Measurements from ENCODE around the gene P2RY13. TPM values are rescaled to one million over a fixed set of nuclear protein-coding genes. Genes with fewer than 3 reads are reported as not detected.

The P2RY13 gene
- total RNA-seq = not detected

DNA sequence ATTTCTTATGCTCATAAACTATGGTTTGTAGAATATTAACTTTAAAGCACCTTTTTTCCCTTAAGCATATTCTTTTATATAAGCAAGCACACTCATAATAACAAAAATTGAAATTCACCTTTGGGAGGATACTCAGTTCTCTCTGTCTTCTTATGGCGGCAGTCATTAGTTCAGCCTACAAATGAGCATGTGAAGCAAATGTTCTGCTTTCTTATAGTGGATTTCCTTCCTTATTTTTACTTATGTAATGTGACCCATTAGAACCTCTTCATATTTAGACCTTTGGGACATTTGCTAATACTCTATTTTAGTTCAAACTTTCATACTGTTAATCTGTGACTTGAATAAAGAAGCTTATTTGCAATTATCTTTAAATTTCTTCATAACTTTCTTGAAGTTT, at the start of gene P2RY13:
Gene P2RY13, minus strand, starts transcription at position 187 of the 400 bp plus-strand sequence. Its CDS starts 21 bp downstream, at position 166.
- no peak within 1 kb of the TSS for H3K4me3 Mint-ChIP-seq
- H3K36me3 Mint-ChIP-seq (ENCODE audit: insufficient read depth) = no peaks in the 10 kb centered on the region
- ATAC-seq = no peak
- peaks cover 19% of the 10 kb centered on the region for H3K27me3 Mint-ChIP-seq (ENCODE audit: low read depth)
- no peak for DNase-seq
- H3K9me3 Mint-ChIP-seq = no peaks in the 10 kb centered on the region
- H3K4me1 Mint-ChIP-seq (ENCODE audit: low read depth) = peaks cover 8% of the 10 kb centered on the region

DNA sequence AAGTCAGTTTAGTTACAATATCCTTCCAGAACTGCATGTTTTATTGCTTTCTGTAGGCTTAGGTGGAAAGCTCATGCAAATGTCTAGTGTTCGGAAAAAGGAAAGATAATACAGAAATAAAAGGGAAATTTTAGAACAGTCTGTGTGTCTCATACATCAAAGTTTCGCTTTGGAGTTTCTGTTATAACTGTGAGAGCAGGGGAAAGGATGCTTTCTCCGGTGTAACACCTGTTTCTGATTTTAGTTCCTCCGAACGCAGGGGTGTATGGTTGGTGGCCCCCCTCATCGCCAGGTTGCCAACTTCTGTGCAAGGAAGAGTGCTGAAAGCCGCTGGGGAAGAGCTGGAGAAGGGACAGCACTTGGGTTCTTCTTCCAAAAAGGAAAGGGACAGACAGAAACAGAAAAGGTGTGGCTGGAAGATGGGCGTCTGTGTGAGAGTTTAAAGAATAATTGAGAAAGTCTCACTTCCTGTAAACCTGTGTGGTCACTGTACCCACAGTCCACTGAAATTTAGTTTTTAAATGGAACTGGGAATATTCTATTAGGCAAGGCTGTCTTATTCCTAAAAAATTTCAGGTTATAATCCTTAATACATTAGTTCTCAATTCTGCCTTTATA, 48.5 kb upstream of the P2RY13 start:
- H3K27me3 Mint-ChIP-seq (ENCODE audit: low read depth) = peaks cover 8% of the 10 kb centered on the region
- no peak overlapping the region for H3K4me3 Mint-ChIP-seq

DNA sequence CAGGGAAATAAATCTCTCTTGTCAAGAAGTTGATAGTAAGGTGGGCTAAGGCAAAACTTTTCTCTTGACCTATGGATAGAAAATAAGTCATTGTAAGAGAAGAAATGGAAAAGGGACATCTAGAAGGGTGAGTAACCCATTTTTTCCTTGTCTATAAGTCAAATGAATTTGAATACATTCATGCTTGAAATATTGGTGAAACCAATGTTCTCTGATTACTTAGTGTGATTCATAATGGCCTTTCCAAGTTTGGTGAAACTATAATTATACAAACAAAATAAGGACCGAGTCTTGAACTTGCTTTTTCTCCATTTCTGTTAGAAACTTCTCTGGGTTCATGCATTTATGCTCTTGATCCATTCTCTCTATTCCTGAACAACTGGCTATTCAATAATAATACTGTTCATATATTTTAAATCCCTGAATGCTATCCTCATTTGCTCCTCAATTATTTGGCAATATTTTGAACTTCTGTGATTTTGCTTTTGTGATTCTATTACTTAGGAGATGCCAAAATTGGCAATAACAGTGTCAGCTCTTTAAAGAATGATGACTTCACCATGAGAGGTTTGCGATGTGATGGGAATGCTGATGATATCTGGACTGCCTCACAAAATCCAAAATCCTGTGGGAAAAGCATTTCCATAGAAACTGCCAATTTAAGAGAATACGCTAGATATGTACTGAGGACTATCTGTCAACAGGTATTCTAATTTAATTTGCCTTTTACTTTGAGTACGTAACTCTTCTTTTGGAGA, 42.9 kb upstream of the P2RY13 start:
- DNase-seq (no peak), ATAC-seq (no peak)
- no peaks in the 10 kb centered on the region for H3K9me3 Mint-ChIP-seq
- H3K4me1 Mint-ChIP-seq (ENCODE audit: low read depth) = no peaks in the 10 kb centered on the region
- H3K27me3 Mint-ChIP-seq (ENCODE audit: low read depth) = peaks cover 3% of the 10 kb centered on the region
- no peak overlapping the region for H3K4me3 Mint-ChIP-seq
- H3K36me3 Mint-ChIP-seq (ENCODE audit: insufficient read depth) = no peaks in the 10 kb centered on the region

More for the DNA sequence above, 48.5 kb upstream of the P2RY13 start:
- no peak for DNase-seq
- Mint-ChIP-seq H3K4me1 (ENCODE audit: low read depth) (no peaks in the 10 kb centered on the region), H3K36me3 (ENCODE audit: insufficient read depth) (no peaks in the 10 kb centered on the region), H3K9me3 (no peaks in the 10 kb centered on the region)
- no peak for ATAC-seq

DNA sequence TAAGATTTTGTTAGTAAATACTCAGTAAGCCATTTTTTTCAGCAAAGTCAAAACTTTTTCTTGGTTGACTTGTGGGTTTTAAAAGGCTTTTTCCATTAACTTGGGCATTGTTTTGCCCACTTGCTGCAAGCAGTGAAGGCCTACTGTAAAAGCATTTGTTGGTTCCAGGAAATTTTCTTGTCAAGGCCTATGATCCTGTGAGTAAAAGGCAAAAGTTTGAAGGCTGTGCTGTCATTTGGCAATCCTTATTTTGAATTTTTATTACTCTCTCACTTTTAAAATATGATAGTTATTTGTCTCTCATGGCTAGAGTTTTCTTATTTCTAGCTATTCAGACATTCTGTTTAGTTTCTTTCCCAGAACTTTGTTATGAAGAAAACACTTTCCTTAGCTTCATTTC, 42.2 kb upstream of the P2RY13 start:
- H3K4me3 Mint-ChIP-seq = no peak overlapping the region
- no peaks in the 10 kb centered on the region for H3K4me1 Mint-ChIP-seq (ENCODE audit: low read depth)
- H3K27me3 Mint-ChIP-seq (ENCODE audit: low read depth) = no peaks in the 10 kb centered on the region
- no peaks in the 10 kb centered on the region for H3K36me3 Mint-ChIP-seq (ENCODE audit: insufficient read depth)
- H3K9me3 Mint-ChIP-seq = no peaks in the 10 kb centered on the region
- no peak for ATAC-seq
- DNase-seq = no peak

DNA sequence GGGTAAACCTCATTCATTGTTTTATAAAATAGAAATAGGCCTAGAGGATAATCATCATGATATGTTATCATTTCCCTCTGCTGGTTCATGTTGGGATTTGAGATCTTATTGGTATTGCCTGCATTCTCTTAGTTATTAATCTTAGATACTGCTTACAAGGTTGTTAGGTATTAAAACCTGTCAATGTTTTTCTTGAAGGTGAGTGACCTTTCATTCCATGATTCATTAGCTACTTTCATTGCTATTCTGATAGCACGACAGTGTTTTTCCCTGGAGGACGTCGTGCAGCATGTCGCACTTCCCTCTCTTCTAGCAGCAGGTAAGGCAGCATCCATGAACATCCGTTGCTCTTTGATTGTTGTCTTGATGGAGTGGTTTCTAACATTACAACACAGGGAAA, 38.1 kb upstream of the P2RY13 start:
- DNase-seq = no peak
- no peak overlapping the region for H3K4me3 Mint-ChIP-seq
- no peaks in the 10 kb centered on the region for H3K4me1 Mint-ChIP-seq (ENCODE audit: low read depth)
- H3K36me3 Mint-ChIP-seq (ENCODE audit: insufficient read depth) = no peaks in the 10 kb centered on the region
- ATAC-seq = no peak
- no peaks in the 10 kb centered on the region for H3K27me3 Mint-ChIP-seq (ENCODE audit: low read depth)
- no peaks in the 10 kb centered on the region for H3K9me3 Mint-ChIP-seq

DNA sequence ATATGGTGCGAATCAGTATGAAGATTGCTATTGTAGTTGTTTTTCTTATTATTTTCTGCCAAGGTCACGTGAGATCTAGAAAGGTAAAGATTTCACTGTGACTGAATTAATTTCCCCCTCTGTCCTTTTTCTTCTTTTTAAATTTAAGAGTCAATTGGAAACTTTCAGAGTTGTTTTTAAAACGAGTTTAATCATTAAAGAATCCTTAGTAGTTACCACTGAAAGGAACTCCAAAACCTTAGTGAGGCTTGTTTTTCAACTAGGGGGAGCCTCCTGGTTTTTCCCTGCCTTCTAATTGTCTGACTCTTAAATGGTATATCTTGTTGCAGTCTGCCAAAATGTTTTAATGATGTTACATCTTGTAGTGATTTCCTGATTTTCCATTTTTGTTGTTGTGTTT, 37.6 kb upstream of the P2RY13 start:
- DNase-seq (no peak), ATAC-seq (no peak)
- Mint-ChIP-seq H3K4me1 (ENCODE audit: low read depth) (no peaks in the 10 kb centered on the region), H3K36me3 (ENCODE audit: insufficient read depth) (no peaks in the 10 kb centered on the region), H3K9me3 (no peaks in the 10 kb centered on the region), H3K4me3 (no peak overlapping the region), H3K27me3 (ENCODE audit: low read depth) (no peaks in the 10 kb centered on the region)

DNA sequence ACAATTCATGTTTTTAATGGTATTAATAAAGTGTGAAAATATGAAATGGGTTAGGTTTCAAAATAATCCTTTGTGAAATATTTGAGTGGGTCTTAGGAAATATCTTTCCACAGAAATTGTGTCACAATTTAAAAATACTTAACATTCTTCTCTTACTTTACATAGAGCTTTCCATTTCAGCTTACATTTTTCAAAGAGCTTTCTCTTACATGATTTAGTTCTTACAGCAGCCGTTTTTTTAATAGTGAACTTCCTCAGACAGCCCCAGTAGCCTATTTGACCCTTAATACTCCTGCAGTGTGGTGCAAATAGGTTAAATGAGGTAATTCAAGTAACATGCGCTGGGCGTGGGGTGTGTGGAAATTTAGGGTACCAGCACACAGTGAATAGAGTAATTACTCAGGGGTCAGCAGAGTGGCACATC, 33.4 kb upstream of the P2RY13 start:
- no peak for ATAC-seq
- no peak overlapping the region for H3K4me3 Mint-ChIP-seq
- no peaks in the 10 kb centered on the region for H3K9me3 Mint-ChIP-seq
- no peaks in the 10 kb centered on the region for H3K4me1 Mint-ChIP-seq (ENCODE audit: low read depth)
- no peaks in the 10 kb centered on the region for H3K36me3 Mint-ChIP-seq (ENCODE audit: insufficient read depth)
- no peak for DNase-seq
- H3K27me3 Mint-ChIP-seq (ENCODE audit: low read depth) = no peaks in the 10 kb centered on the region

DNA sequence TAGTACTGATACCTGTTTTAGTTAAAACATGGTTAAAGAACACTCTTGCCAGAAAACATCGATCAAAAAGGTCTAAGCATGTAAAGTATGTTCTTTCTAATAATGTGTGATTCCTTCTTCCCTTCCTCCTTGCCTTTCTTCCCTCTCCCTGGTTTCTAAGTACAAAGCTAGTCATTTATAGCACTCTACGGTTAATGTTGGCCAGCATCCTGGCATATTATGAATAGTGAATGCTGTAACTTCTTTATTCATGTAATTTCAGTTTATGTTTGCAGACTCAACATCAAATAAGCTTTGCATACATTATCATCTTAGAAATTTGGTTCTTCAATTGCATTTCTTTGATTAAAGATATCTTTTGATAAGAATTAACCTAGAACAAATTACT, 28.1 kb upstream of the P2RY13 start:
- no peak overlapping the region for H3K4me3 Mint-ChIP-seq
- no peaks in the 10 kb centered on the region for H3K4me1 Mint-ChIP-seq (ENCODE audit: low read depth)
- ATAC-seq = no peak
- DNase-seq = no peak
- peaks cover under 1% of the 10 kb centered on the region for H3K27me3 Mint-ChIP-seq (ENCODE audit: low read depth)
- H3K36me3 Mint-ChIP-seq (ENCODE audit: insufficient read depth) = no peaks in the 10 kb centered on the region
- no peaks in the 10 kb centered on the region for H3K9me3 Mint-ChIP-seq

DNA sequence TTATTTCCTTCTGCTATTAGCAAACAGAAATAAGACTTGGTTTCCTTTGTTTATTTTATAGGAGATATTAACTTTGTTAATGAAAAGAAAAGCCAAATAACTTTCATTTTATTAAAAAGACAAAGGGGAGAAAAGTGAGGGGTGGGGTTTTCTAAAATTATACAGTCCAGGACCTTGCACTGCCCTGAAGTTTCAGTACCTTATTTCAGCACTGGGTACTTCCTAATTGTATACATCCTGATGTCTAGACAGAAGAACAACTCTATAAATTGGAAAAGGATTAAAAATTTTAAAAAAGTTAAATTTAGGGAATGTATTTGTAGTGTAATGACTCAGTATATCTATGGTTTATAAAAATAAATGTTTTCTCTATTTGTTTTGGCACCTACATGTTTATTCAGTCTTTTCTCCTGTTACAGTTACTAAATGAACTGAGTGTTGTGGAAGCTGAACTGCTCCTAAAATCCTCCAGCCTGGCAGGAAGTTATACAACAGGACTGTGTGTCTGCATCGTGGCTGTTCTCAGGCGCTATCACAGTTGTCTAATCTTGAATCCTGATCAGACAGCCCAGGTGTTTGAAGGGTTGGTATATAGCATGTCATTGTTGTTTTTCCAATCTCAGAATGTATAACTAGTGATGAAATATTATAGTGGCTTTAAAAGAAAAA, 27.6 kb upstream of the P2RY13 start:
- DNase-seq = no peak
- Mint-ChIP-seq H3K4me1 (ENCODE audit: low read depth) (peaks cover 2% of the 10 kb centered on the region), H3K36me3 (ENCODE audit: insufficient read depth) (no peaks in the 10 kb centered on the region), H3K27me3 (ENCODE audit: low read depth) (peaks cover 5% of the 10 kb centered on the region), H3K4me3 (no peak overlapping the region), H3K9me3 (no peaks in the 10 kb centered on the region)
- no peak for ATAC-seq

DNA sequence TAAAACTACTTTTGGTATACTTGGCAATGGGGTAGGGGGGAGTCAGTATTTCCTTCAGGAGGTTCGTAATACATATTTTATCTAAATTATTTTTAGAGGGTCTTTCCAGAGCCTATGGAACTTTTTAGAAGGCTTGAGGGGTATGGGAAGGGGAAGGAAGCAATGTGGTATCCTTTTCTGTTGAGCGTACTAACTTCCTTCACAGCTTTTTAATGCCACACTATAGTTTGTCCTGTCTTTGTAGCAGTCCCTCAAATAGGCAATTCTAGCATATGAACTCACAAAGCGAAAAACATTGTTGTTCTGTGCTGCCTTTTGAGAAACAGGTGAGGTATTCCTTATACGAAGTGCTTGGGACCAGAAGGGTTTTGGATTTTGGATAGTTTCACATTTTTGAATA, 22.3 kb upstream of the P2RY13 start:
- ATAC-seq = no peak
- Mint-ChIP-seq H3K4me1 (ENCODE audit: low read depth) (peaks cover 6% of the 10 kb centered on the region), H3K9me3 (no peaks in the 10 kb centered on the region), H3K27me3 (ENCODE audit: low read depth) (peaks cover 21% of the 10 kb centered on the region), H3K4me3 (no peak overlapping the region), H3K36me3 (ENCODE audit: insufficient read depth) (no peaks in the 10 kb centered on the region)
- DNase-seq = no peak

DNA sequence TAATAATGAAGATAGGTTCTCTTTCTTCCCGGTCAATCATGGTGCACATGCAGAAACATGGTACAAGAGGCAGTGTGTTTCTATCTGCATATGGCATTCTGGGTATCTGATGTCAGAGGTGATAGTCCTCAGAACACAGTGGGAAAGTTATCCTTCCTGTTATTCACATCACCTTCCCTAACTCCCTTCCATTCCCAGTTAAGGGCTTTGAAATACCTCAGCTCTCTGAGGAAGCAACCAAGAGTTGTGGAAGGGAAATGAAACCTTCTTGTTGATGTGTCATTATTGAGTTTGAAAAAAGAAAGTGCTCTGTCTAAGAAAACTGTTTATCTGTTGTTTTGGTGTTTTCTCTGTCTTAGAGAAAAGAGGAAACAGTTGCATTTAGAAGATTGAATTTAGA, 21.9 kb upstream of the P2RY13 start:
- DNase-seq (no peak), ATAC-seq (no peak)
- Mint-ChIP-seq H3K36me3 (ENCODE audit: insufficient read depth) (no peaks in the 10 kb centered on the region), H3K27me3 (ENCODE audit: low read depth) (peaks cover 25% of the 10 kb centered on the region), H3K4me3 (no peak overlapping the region), H3K9me3 (no peaks in the 10 kb centered on the region), H3K4me1 (ENCODE audit: low read depth) (peaks cover 10% of the 10 kb centered on the region)

DNA sequence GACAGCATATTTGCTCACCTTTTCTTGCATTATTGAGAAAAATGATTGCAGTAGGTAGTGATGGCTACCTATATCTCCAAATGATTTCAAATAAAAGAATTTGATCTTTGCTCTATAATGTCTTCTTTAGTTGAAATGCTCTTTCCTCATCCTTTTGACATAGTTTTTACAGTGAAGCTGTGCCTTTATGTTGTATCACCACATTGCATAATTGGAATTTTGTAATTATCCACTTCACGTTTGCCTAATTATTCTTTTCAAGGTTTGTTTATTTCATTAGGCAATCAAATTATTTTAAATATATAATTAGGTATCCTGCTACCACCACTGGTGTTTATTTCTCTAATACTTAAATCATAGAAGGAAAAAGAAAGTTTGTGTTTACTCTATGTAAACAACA, 21.3 kb upstream of the P2RY13 start:
- H3K4me1 Mint-ChIP-seq (ENCODE audit: low read depth) = peaks cover 13% of the 10 kb centered on the region
- no peaks in the 10 kb centered on the region for H3K36me3 Mint-ChIP-seq (ENCODE audit: insufficient read depth)
- peaks cover 30% of the 10 kb centered on the region for H3K27me3 Mint-ChIP-seq (ENCODE audit: low read depth)
- no peak for ATAC-seq
- no peak overlapping the region for H3K4me3 Mint-ChIP-seq
- no peak for DNase-seq
- H3K9me3 Mint-ChIP-seq = no peaks in the 10 kb centered on the region

DNA sequence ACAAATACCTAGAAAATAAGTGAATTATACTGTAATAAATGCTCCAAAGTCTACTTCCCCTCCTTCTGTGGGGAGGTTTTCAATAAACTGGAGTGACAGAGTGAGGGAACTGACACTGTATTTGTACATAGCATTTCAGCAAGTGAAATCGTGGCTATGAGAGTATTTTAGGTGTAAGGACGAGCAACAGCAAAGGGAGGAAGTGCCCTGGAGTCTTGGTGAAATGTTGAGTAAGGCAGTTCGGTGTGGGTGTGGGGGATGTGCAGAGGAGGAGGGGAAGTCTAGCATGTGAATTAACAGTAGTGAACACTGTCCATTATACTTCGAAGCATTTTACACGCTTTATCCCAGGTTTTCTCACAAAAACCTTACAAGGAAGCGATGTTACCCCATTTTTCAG, 18.1 kb upstream of the P2RY13 start:
- no peak for ATAC-seq
- no peak overlapping the region for H3K4me3 Mint-ChIP-seq
- H3K9me3 Mint-ChIP-seq = no peaks in the 10 kb centered on the region
- peaks cover 13% of the 10 kb centered on the region for H3K4me1 Mint-ChIP-seq (ENCODE audit: low read depth)
- H3K36me3 Mint-ChIP-seq (ENCODE audit: insufficient read depth) = no peaks in the 10 kb centered on the region
- peaks cover 36% of the 10 kb centered on the region for H3K27me3 Mint-ChIP-seq (ENCODE audit: low read depth)
- no peak for DNase-seq

DNA sequence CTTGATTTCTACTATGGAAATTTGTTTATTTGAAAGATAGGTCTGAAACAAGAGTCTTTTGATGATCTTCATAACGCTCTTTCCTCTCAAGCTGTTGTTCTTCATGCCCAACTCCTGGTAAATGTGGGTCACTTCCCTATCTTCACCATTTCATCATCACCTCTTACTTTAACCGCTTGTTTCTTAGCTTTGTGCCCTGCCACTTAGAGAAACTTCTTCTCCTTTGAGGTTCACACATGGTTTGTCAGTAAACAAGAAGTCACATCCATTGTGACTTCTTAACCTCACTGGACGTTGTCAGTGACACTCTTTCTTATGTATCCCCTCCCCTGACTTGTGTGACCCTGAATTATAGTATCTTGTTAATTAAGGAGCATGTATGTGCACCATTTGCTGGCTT, 16.9 kb upstream of the P2RY13 start:
- H3K9me3 Mint-ChIP-seq = no peaks in the 10 kb centered on the region
- DNase-seq = no peak
- no peak overlapping the region for H3K4me3 Mint-ChIP-seq
- no peak for ATAC-seq
- no peaks in the 10 kb centered on the region for H3K36me3 Mint-ChIP-seq (ENCODE audit: insufficient read depth)
- H3K27me3 Mint-ChIP-seq (ENCODE audit: low read depth) = peaks cover 30% of the 10 kb centered on the region
- peaks cover 9% of the 10 kb centered on the region for H3K4me1 Mint-ChIP-seq (ENCODE audit: low read depth)

DNA sequence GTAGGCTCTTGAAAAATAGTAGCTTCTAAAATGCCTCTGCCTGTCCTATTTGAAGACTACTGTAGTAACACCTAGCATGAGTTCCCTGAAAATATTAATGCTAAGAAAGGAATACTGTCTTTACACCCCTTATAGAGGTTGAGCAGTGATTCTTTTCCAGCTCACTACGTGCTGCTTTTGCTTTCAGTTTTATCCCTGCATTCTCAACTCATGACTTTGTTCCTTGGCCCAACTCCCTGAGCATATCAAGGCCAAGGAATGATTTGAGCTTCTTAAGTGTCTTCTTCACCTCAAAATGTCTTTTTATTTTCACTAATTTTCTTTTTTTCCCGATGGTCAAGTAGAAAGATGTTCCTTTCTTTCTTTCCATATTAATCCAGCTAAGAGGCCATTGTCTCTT, 16.5 kb upstream of the P2RY13 start:
- no peak for ATAC-seq

More for the DNA sequence above, 16.5 kb upstream of the P2RY13 start:
- no peaks in the 10 kb centered on the region for H3K9me3 Mint-ChIP-seq
- H3K4me3 Mint-ChIP-seq = no peak overlapping the region
- no peaks in the 10 kb centered on the region for H3K36me3 Mint-ChIP-seq (ENCODE audit: insufficient read depth)
- peaks cover 30% of the 10 kb centered on the region for H3K27me3 Mint-ChIP-seq (ENCODE audit: low read depth)
- H3K4me1 Mint-ChIP-seq (ENCODE audit: low read depth) = peaks cover 9% of the 10 kb centered on the region
- DNase-seq = no peak

All from activated T-cell treated with anti-CD3 and anti-CD28 coated beads, Interleukin-2, amount 50 U/mL, for 4 hours (primary cell).